Thoracic aorta (tissue), 2 donors: Measurements from ENCODE around the gene PGM5. TPM values are rescaled to one million over a fixed set of nuclear protein-coding genes. Genes with fewer than 3 reads are reported as not detected.

Experiments used
- ATAC-seq: fragments of 150-250 bp; one replicate; pipeline ENCODE4 v1.8.0; 2017; ENCODE audit warnings: low read depth; ENCODE audit not compliant: insufficient number of reproducible peaks, low FRiP score
- DNase-seq: peaks from one replicate; pipeline ENCODE4 v3.0.0-alpha.2; 2020; ENCODE audit warnings: low spot score
- H3K27ac ChIP-seq, 2 donors: fragments of 200-600 bp; sonication (generic); 1 replicate in 1 of 2; 2 replicates in 1 of 2; pipeline ENCODE4 v1.5.1; 2016; ENCODE audit warnings: mild to moderate bottlenecking in 2 of 2, moderate library complexity in 2 of 2
- H3K27me3 ChIP-seq: fragments of 200-600 bp; sonication (generic); replicated peaks from 2 replicates; pipeline ENCODE4 v1.6.0; 2016; ENCODE audit warnings: mild to moderate bottlenecking; ENCODE audit not compliant: insufficient read depth
- H3K36me3 ChIP-seq: fragments of 200-600 bp; sonication (generic); one replicate; pipeline ENCODE4 v1.5.1; 2016
- H3K4me1 ChIP-seq, 2 donors: fragments of 200-600 bp; sonication (generic); 1 replicate in 1 of 2; 2 replicates in 1 of 2; pipeline versions ENCODE4 v1.5.1 to v1.6.0; 2016; ENCODE audit warnings: low read depth in 2 of 2, mild to moderate bottlenecking in 1 of 2; ENCODE audit not compliant: control insufficient read depth in 1 of 2
- H3K4me3 ChIP-seq: fragments of 200-600 bp; sonication (generic); 2 replicates; pipeline ENCODE4 v1.5.1; 2016; ENCODE audit warnings: mild to moderate bottlenecking
- H3K9me3 ChIP-seq: fragments of 200-600 bp; sonication (generic); 2 replicates; pipeline ENCODE4 v1.5.1; 2016
- total RNA-seq, 2 donors: library from RNA; depleted of rRNA; stranded (reverse); fragments of >200 nt; gene quantifications; one replicate each; pipeline versions ENCODE4 v1.1.0 to v1.2.3, GENCODE V29; 2016
- TF ChIP-seq, protein P1 (sequence below): fragments of 200-600 bp; sonication (generic); IDR thresholded peaks from one replicate; pipeline ENCODE4 v1.5.1; 2019; ENCODE audit warnings: antibody characterized with exemption

The PGM5 gene
- total RNA-seq, 2 donors from 2014 or later: 79.3 to 94.1 TPM

DNA sequence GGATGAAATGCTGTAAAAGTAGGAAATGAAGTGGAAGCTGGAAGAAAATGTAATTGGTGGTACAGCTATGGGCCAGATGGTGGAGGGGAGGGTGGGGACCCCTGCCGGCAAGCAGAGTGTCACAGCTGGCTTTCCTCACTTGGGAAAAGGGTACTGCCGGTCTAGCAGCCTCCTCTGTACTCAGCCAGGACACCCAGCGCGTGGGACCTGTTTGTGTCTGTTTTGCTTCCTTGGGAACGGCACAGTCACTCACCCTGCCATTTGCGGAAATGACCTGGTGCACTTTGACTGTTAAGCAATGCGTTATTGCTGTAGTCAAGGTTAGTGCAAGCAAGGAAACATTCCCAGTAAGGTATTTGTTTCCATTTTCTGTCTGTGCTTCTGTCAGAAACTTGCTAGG, 174.2 kb downstream of the PGM5 start:
- ATAC-seq (no peak), DNase-seq (no peak)
- Histone ChIP-seq H3K27me3 (no peaks in the 10 kb centered on the region), H3K27ac (peak overlapping the region in 1 of 2 donors; percentile 55), H3K36me3 (peaks cover 6% of the 10 kb centered on the region), H3K9me3 (no peaks in the 10 kb centered on the region), H3K4me3 (no peak overlapping the region), H3K4me1 (no peaks in the 10 kb centered on the region)
- TF ChIP-seq, protein P1, sequence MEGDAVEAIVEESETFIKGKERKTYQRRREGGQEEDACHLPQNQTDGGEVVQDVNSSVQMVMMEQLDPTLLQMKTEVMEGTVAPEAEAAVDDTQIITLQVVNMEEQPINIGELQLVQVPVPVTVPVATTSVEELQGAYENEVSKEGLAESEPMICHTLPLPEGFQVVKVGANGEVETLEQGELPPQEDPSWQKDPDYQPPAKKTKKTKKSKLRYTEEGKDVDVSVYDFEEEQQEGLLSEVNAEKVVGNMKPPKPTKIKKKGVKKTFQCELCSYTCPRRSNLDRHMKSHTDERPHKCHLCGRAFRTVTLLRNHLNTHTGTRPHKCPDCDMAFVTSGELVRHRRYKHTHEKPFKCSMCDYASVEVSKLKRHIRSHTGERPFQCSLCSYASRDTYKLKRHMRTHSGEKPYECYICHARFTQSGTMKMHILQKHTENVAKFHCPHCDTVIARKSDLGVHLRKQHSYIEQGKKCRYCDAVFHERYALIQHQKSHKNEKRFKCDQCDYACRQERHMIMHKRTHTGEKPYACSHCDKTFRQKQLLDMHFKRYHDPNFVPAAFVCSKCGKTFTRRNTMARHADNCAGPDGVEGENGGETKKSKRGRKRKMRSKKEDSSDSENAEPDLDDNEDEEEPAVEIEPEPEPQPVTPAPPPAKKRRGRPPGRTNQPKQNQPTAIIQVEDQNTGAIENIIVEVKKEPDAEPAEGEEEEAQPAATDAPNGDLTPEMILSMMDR: no peak

DNA sequence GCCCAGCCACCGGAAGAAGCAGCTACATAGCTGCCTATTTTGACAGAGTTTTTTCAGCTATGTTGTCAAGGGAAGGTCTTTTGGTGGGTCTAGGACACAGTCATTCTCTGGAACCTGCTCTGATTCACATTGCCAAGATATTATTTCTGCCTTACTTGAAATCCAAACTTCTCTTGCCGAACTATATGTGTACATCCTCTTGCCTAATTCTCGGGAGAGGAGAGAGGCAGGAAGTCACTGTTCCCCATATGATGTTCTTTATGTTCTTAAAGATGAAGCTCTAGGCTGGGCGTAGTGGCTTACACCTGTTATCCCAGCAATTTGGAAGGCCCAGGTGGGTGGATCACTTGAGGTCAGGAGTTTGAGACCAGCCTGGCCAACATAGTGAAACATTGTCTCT, 175.7 kb downstream of the PGM5 start:
- no peak overlapping the region for H3K27ac ChIP-seq
- TF ChIP-seq, protein P1: no peak
- peaks cover 5% of the 10 kb centered on the region in 2 donors for H3K4me1 ChIP-seq
- H3K9me3 ChIP-seq: no peaks in the 10 kb centered on the region
- no peak overlapping the region for H3K4me3 ChIP-seq
- ATAC-seq (no peak), DNase-seq (no peak)
- peaks cover 6% of the 10 kb centered on the region for H3K36me3 ChIP-seq
- no peaks in the 10 kb centered on the region for H3K27me3 ChIP-seq

DNA sequence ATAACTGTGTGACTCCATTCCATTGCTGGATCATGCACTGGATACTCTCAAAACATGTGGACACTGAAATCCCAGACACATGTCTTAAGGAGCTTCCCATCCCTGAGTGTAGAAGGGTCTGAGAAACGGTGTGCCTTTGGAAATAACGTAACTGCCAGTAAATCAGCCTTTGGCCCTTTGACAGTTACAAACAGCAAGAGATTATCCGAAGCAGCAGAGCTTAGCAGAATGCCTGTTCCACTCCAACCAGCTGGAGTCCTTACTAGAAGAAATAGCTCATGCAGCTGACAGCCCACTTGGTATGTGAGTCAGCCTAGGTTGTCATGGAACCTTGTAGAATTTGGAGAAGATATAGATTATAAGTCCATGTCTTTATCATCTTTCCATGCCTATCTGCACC, 177.3 kb downstream of the PGM5 start:
- peaks cover 14 to 20% of the 10 kb centered on the region in 2 donors for H3K4me1 ChIP-seq
- H3K27ac ChIP-seq: no peak overlapping the region
- H3K4me3 ChIP-seq: no peak overlapping the region
- peaks cover 6% of the 10 kb centered on the region for H3K36me3 ChIP-seq
- DNase-seq (no peak), ATAC-seq (no peak)
- H3K27me3 ChIP-seq: no peaks in the 10 kb centered on the region
- TF ChIP-seq, protein P1: no peak
- no peaks in the 10 kb centered on the region for H3K9me3 ChIP-seq

DNA sequence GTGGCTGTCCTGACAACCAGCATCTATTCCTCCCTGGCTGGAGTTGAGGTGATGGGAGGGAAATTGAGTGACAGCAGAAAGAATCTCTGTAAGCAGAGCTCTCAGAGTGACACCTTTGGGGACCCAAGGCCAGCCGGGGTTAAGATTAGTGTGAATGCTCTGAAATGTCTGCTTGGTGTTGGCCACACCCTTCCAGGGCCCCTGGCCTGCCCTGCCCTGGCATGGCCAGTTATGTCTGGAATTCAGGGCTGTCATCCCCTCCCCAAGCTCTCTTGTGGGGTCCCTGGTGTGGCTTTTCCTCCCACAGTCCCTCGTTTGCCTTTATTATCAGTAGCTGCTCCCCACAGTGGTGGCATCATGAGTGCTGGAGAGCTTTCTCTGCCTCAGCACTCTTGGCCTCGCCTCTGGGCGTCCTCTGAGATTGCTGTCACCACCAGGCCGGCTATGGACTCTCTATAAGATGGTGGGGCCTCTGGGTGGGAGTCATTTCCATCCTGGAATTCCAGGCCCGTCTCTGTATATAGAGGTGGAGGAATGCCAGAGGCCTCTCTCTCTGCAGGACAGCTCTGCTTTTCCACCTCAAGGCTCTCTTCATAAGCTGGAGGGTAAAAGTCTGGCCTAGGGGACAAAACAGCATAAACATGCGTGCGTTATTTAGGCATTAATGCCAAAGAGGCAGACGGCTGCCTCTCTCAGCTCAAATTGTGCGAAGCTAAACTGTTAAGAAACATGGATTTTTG, 180.6 kb downstream of the PGM5 start:
- H3K27ac ChIP-seq: peak overlapping the region; percentile 80 to 87
- H3K4me1 ChIP-seq: peaks cover 14 to 36% of the 10 kb centered on the region in 2 donors
- ATAC-seq: no peak
- DNase-seq: no peak
- no peaks in the 10 kb centered on the region for H3K27me3 ChIP-seq
- TF ChIP-seq, protein P1: no peak
- no peak overlapping the region for H3K4me3 ChIP-seq
- no peaks in the 10 kb centered on the region for H3K9me3 ChIP-seq
- no peaks in the 10 kb centered on the region for H3K36me3 ChIP-seq

DNA sequence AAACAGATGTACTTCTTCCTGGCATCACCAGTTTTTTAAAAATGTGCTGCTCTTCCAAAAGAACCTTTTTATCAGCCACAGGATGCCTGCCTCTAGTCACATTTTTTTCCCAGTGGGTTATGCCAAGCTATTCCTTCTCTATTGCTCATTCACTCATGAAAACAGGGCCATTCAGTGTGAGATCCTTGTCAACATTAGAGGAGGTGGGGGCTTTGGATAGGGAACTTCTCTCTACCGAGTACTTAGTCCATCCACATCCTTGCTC, 181.1 kb downstream of the PGM5 start:
- ATAC-seq: no peak
- H3K9me3 ChIP-seq: no peaks in the 10 kb centered on the region
- TF ChIP-seq, protein P1: no peak
- no peak overlapping the region for H3K4me3 ChIP-seq
- H3K36me3 ChIP-seq: no peaks in the 10 kb centered on the region
- H3K4me1 ChIP-seq: peaks cover 14 to 38% of the 10 kb centered on the region in 2 donors
- no peaks in the 10 kb centered on the region for H3K27me3 ChIP-seq
- no peak for DNase-seq
- H3K27ac ChIP-seq: peak overlapping the region; percentile 80 to 87
